A549 (cell line): ENCODE data around the gene TMEM108.

ENCODE experiments used
- BCL3 ChIP-seq: fragments of >200 bp; sonication (Bioruptor Twin); formaldehyde crosslinking; IDR thresholded peaks from 3 replicates; pipeline ENCODE4 v1.6.1; 2016
- BHLHE40 ChIP-seq: IDR thresholded peaks from 2 replicates; pipeline ENCODE4 v1.6.1; 2012; ENCODE audit warnings: low read depth, low read length, inconsistent platforms
- CHD4 ChIP-seq: fragments of 200-600 bp; sonication (generic); IDR thresholded peaks from 2 replicates; pipeline ENCODE4 v1.6.1; 2016; ENCODE audit warnings: antibody characterized with exemption, mild to moderate bottlenecking, borderline replicate concordance
- CTCF ChIP-seq: fragments of >200 bp; sonication (Bioruptor Twin); formaldehyde crosslinking; IDR thresholded peaks from 3 replicates; pipeline ENCODE4 v1.5.1; 2016
- EP300 ChIP-seq, 2 experiments: fragments of >200 bp; sonication (Bioruptor Twin); formaldehyde crosslinking; IDR thresholded peaks; 2 replicates in 1 of 2; 3 replicates in 1 of 2; pipeline ENCODE4 v1.6.1; 2016 to 2017
- HDAC2 ChIP-seq: fragments of 200-600 bp; sonication (generic); IDR thresholded peaks from 2 replicates; pipeline ENCODE4 v1.6.1; 2016
- MAX ChIP-seq: IDR thresholded peaks from 2 replicates; pipeline ENCODE4 v1.6.1; 2012
- POLR2A ChIP-seq: IDR thresholded peaks from 2 replicates; pipeline ENCODE4 v1.6.1; 2012; ENCODE audit warnings: mild to moderate bottlenecking, low read length
- RCOR1 ChIP-seq: fragments of 150-350 bp; IDR thresholded peaks from 2 replicates; pipeline ENCODE4 v1.6.1; 2014; ENCODE audit warnings: antibody characterized with exemption, low read length, low read depth
- REST ChIP-seq: fragments of 200-600 bp; sonication (generic); IDR thresholded peaks from 2 replicates; pipeline ENCODE4 v1.6.1; 2016; ENCODE audit warnings: antibody characterized with exemption, mild to moderate bottlenecking, moderate library complexity

- no peak for TF ChIP-seq CTCF
- no peak for TF ChIP-seq BHLHE40
- no peak for TF ChIP-seq REST
- no peak for TF ChIP-seq MAX
- TF ChIP-seq POLR2A: no peak
- no peak for TF ChIP-seq RCOR1
- TF ChIP-seq CHD4: no peak
- no peak for TF ChIP-seq BCL3
- TF ChIP-seq HDAC2: no peak
- no peak for TF ChIP-seq EP300 (IDR thresholded peaks at IDR 0.05)
Observed at GRCh38 chr3:133258358-133258757, 220.2 kb downstream of the TMEM108 start.
